Midbrain (tissue), 1 donor: ENCODE data around the gene SPINK4.

Experiments
- DNase-seq: peaks from one replicate; lab custom pipeline; 2025; lab: John Stamatoyannopoulos, UW

SPINK4 gene

DNA sequence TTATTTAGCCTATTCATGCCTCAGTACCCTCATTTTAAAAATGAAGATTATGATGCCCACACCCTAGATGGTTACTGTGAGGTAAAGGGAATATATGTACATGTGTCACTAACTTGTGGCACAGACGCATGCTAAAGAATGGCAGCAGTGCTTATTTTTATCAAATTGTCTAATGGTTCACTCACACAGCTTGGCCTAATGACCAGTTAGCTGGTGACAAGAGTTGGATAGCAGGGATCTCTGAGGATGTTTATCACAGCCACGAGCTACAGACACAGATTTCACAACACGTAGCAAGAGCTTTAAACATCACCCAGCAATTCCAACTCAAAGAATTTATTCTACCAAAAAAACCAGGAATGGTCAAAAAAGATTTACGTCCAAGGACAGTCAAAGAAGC, 17.3 kb downstream of the SPINK4 start:
- no peak for DNase-seq

DNA sequence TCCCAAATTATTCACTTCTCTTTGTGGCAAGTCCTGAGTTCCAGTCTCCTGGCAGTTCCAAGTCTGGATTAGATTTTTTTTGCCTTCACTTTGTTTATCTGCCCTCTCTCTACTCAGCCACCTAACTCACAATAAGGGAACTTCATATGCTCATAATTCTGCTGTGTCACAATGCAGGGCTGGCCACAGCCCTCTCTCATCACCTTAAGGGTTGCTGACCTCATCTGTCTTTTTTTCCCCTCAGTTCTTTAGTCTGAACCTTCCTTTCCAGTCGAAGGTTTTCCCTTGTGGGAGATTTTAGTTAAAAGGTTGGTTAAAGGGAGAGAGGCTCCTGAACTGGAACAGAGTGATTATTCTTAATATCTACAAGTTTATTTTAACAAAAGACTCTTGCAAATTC, 20.4 kb downstream of the SPINK4 start:
- DNase-seq = no peak

DNA sequence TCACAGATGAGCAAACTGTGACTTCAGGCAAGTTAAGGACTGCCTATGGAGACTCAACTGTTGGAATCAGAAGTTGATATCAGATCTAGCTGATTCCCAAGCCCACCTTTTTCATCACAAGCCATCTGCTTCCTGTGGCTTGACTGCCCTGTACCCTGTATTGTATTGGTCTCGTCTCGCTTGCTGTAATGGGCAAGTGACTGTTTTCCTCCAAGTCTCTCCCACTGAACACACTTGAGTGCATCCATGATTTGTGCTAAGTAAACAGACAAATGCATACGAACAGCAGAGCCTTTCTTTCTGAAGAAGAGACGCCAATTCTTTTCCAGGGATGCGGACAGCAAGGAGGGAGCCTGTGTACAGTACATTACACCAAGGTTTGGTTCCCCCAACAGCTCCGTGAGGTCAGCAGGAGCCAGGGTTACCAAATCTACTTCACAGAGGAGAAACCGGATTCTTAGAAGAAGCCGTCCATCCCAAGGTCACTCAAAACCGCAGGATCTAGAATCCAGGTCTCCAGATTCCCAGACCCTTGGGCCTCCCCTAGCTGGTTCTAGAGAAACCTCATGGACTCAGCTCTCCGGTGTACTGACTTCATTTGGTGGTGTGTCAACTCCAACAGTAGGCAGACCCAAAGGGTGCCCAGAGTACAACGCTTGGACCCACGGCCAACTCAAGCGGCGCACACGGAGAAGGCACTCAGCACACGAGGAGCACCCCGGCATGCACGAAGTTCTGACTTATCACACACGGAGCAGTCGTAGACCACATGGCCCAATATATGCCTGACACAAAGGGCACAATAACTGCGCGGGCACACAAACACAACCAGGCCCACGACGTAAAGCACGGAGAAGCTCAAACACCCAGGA, 23.4 kb downstream of the SPINK4 start:
- no peak for DNase-seq

DNA sequence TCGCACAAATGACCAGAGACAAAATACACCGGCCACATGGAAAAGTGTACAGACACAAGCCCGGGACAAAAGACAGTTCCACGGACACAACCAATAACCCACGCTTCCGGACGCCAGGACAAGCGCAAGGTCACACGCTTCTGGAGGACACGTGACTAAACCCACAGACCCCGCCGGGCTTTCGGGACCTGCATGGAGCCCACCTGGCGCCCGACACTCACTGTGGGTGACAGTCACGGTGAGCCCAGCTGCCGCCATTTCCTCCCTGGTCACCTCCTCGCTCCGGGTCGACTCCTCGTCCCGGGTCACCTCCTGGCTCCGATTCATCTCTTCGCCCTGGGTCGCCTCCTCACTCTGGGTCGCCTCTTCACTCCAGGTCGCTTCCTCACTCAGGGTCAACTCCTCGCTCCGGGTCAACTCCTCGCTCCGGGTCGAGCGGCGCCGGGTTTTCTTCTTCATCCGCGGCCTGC, 24.1 kb downstream of the SPINK4 start:
- DNase-seq = peak; percentile 41

DNA sequence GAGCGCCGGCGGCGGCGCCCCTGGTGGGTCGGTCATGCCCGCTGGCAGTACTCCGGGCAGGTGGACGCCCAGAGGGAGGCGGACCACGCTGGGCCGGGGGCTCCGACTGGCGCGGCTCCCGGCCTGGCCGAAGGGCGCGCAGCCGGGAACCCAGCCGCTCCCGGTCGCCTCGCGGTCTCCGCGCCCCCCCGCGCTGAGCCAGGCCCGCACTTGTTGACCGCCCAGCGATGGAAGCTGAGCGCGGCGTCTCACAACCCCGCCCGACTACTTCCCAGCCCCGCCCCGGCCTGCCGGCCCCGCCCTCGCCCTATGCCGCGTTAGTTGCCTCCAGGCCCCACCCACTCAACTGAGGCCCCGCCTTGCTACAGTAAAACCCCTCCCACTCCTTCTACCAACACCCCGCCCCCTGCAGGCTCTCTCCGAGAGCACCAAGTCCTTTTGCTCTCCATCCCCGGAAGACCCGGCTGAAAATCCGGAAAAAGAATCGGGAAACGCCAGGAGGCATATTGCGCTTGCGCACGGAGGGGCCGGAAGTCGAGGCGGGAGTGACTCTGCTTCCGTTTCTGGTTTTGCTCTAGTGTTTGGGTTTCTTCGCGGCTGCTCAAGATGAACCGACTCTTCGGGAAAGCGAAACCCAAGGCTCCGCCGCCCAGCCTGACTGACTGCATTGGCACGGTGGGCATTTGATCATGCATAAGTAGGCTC, 24.7 kb downstream of the SPINK4 start, which contains the start of the genes BAG1 and CHMP5:
TSS of gene BAG1 (minus strand) at position 236 of the 705 bp plus-strand sequence.
TSS of gene CHMP5 (plus strand) at position 577 of the 705 bp plus-strand sequence. CDS start at position 607, 30 bp downstream.
- DNase-seq = peak; percentile 99

DNA sequence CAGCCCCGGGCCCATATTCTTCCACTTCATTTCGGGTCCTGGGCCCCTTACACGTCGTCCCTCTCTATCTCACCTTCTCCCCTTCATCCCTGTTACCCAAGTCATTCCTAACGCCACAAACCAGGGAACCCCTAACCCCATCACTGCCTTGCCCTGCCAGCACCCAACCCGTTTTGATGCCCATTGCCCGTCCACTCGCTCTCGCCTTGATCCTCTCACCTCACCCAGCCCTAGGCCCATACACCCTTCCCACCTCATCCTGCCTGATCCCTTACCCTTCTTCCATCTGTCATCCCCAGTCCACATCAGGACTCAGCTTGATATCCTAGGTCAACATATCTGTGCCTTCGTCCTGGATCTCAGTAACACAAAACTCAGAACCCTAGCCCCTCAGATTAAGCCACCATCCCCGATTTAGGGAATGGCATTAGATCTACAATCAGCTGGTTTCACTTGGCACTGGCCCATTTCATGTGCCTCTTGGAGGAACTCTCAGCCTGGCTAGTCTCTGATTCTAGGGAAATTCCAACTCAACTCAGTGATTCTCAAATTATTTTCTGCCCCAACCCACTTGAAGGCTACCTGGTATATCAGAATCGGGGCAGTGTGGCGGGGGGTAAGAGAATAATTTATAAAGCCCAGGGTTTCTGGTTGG, 25.4 kb downstream of the SPINK4 start:
- DNase-seq = no peak

DNA sequence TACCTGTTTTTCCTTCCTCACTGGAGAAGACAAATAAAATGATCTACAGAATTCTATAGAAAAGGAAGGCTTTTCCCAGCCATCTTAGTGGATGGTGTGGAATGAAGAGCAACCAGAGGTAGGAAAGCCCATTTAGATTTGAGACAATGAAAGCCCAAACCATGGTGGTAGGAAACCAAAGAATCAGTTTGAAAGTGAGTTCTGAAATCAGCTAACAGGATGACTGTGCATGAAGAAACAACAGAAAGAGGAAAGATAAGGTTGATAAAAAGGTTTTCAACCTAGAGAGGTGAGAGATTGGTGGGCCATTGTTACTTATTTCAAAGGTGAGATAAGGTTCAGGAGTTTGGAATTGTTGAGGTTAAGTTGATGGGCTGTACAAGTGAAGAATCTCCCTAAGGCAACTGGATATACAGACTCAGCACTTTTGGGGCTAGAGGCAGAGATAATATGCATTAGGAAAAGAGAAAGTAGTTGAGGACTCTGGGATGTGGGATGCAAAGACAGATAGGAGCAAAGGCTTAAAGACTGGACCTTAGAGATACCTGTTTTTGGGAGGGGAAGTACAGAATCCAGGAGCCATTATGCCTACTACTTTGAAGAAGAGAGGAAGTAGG, 27.3 kb downstream of the SPINK4 start:
- no peak for DNase-seq

DNA sequence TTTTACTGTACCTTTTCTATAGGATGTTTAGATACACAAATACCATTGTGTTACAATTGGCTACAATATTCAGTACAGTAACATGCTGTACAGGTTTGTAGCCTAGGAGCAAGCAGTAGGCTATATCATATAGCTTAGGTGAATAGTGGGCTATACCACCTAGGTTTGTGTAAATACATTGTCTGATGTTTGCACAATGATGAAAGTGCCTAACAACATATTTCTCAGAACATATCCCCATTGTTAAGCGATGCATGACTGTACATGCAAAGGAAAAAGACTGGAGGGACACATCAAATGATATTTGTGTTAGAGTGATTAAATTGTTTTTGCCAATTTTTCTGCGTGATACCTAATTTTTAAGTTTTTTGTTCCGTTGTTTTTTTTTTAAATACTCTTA, 30.2 kb downstream of the SPINK4 start:
- no peak for DNase-seq

DNA sequence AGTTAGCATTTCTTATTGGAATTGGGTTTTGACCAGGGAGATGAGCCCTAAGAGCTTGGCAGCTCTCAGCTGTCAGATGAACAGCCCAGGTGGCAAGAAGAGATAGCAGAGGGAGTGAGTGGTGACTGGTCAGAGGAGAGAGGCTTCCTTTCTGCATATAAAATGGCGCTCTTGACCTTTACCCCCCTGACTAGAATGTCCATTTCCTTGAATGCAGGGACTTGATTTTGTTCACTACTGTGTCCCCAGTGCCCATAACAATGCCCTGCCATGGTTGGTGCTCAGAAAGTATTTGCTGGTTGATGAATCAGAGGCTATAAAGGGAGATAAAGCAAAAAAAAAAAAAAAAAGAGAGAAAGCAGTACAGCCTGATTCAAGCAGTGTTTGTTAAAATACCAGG, 32.1 kb downstream of the SPINK4 start:
- DNase-seq = no peak

DNA sequence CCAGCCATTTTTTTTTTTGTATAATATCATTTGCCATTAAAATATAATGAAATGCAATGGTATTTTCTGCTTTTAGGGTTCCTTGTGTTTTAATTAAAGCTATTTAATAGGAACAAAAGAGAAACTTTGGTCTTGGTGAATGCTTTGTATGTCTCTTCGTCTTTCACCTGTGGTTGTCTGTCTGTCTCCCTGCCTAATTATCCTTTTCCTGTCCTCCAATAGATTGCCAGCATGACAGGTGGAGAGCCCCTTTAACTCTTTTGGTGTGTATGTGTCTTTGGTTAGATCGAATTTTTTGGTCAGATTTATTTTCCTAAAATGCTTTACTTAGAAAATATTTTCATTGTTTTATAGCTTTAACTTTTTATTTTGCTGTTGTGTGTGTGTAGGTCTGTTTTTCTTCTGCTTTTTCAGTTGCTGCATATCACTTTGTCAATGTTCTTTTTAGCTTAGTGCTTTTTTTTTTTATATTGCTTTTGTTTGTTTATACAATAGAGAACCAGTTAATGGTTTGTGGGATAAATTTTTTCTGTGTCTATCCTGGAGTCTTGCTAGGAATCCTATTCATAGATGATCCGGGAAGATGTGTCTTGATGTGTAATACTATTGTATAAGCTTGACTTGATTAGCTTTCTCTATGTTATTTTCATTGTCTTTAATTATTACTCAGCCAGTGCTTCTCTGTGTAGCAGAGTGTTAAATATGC, 33.5 kb downstream of the SPINK4 start:
- no peak for DNase-seq

DNA sequence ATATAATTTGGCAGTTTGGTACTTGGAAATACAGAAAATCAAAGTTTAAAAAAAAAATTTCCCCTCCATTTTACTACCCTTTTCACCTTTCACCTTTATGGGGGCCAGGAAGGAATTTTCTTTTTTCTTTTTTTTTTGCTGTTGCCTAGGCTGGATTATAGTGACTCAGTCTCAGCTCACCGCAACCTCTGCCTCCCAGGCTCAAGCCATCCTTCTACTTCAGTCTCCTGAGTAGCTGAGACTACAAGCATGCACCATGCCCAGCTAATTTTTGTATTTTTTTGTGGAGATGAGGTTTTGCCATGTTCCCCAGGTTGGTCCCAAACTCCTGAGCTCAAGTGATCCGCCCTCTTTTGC, 34.0 kb downstream of the SPINK4 start:
- DNase-seq = no peak

DNA sequence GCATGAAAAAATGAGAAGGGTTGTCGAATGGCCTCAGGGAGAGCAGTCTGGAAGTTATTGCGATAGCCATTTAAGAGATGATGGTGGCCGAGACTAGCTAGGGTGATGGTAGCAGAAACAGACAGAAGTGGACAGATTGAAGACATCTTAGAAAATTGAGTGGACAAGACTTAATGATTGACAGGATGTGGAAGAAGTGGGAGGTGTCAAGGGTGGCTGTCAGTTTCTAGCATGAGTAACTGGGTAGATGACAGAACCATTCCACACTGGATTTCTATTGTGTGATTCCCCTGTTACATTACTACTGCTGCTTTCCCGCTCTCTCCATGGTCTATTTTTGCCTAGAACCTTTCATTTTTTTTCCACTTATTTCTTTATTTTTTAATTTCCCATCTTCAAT, 37.5 kb downstream of the SPINK4 start:
- no peak for DNase-seq

DNA sequence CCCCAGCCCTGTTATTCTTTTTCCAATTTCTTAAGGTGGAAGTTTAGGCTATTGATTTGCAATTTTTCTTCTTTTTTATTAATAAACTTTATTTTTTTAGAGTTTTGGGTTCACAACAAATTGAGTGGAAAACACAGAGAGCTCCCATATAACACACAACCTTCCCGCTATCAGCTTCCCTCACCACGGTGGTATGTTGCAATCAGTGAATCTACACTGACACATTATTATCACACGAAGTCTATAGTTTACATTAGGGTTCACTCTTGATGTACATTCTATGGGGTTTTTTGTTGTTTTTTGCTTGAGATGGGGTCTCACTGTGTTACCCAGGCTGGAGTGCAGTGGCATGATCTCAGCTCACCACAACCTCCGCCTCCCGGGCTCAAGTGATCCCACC, 45.5 kb downstream of the SPINK4 start:
- no peak for DNase-seq

DNA sequence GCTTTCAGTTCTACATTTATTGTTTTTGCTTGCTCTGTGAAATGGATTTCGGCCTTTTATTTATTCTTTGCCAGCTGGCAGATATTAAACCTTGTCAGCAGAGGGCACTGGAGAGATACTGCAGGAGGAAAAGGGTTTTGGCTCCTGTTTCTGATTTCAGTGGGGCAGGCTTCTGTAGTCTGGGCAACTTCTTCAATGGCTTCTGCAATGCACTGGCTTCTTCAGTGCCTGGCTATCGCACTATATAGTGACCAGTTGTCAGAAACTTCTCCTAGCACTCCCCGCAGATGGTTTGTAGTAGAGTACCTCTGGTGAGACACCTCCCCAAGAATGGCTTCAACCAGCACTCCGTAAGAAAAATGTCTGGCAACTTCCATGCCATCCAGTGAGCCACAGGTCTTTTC, 47.1 kb downstream of the SPINK4 start:
- peak; percentile 78 for DNase-seq

DNA sequence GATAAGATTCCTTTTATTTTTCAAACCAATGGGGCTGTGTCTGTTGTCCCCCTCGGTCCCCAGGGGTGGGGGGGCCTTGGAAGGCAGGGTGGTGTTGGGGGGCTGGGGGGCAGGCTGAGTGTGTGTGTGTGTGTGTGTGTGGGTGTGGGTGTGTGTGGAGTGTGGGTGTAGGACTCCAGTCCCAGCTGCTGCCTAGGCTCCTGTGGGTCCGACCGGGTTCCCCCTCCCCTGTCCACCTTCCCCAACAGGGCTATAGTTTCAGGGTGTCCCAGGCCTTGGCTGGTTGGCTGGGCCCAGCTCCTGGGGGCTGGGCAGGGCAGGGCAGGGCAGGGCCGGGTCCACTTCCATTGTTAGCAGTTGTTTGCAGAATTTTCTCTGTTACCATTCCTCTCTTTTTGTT, 48.3 kb downstream of the SPINK4 start:
- DNase-seq = no peak

DNA sequence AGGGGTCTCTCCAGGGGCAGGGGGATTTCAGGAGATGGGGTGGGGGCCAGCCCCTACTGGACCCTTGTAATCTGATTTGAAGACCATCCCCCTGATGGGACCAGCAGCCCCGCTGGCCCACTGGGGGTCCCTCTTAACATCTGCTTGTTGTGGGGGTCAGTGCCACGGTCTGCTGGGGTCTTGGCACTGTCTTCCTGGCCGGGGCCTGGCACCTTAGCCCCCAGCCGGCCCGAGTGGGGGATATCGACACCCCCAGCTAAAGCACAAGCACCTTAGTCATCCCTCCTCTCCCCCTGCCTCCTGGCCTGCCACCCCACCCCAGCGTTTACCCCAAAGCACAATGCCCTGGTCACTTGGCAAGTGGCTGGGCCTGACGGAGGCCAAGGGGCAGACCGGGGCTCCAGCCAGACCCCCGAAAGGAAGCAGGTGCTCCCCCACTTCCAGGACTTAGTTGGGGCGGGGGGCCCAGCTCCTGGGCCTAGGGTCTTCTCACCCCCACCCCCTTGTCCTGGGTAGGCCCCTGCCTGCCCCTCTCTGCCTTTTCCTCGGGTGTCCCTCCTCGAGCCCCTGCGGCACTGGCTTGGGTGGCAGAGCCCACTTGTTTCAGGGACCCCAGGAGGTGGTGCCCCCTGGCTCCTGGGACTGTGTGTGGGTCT, 49.0 kb downstream of the SPINK4 start:
- DNase-seq = no peak

DNA sequence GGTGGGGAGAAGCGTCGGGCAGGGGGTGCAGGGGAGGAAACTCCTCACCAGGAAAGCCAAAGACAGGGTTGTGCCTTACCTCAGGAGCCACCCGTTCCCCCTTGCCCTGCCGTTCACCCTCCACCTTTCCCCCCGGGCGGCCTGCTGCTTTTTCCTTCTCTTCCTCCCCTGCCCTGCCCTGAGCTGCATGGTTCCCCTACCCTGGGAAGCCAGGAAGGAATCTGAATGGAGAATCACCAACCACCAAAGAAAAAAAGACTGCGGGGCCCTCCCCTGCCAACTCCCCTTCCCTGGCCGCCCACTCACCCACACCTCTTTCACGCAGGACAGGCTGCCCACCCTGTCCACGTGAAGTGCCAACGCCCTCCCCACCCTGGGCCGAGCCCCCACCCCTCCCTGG, 49.5 kb downstream of the SPINK4 start:
- DNase-seq = no peak

DNA sequence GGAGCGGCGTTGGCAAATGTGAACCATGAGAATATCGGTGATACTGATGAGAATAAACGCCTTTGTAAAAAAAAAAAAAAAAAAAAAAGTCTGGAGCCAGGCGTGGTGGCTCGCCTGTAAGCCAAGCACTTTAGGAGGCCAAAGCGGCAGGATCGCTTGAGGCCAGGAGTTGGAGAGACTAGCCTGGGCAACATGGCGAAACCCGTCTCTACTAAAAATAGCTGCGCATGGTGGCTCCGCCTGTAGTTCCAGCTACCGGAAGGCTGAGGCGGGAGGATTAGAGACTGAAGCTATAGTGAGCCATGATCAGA, 49.9 kb downstream of the SPINK4 start:
- DNase-seq = no peak

DNA sequence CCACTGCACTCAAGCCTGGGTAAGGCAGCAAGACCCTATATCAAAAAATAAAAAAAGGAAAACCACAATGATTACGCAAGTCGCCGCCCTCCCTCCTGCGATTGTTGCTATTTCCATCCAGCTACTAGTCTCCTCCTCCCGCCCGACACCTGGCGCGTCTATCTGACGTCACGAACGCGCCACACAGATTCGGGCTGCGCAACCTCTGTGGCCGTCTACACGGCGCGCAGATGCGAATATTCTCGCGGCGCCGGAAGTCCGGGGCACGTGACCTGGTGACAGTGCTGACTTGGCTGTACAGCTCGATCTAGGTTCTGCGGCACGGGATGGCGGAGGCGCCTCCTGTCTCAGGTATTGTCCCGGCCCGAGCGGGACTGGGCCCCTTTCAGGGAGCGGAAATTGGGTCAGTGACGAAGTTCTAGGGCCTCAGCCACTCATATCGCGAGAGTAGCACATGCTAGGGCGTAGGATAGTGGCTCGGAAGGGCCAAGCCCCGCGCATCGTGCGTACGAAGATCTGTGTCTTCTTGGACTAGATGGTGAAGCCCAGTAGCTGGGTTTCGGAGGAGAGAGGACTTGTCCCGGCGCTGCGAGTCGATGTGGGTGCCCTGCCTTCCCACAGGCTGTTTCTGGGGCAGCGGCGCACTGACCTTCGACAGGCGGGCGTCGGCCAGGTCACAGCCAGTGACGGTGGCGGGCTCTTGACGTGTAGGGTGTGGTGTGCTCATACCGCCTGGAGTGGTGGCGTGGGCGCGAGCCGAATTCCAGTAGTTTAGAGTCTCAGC, 50.5 kb downstream of the SPINK4 start, which contains the start of gene NFX1:
TSS of gene NFX1 (plus strand) at position 270 of the 784 bp plus-strand sequence. CDS start at position 327, 57 bp downstream.
- DNase-seq = peak; percentile 95

DNA sequence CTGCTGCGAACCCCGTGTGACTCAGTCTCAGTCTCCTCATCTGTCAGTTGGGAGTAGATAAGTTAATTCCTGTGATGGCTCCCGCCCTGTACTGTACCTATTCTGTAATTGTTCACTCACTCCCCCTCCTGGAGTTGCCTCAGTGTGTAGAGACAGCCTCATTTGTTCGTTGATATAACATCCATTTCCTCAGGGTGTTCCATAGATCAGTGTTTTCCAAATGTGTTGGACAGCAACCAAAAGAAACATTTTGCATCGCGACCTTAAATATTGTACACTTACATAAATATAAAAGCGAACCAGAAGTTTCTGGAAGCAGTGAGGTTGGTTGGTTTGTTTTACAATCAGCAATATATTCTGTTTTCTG, 51.0 kb downstream of the SPINK4 start:
- no peak for DNase-seq
